NT2/D1 (cell line): ENCODE data around the gene COMT.
A peak's percentile ranks its signal among the peaks of the same experiment; 100 is the strongest.

Source experiments
- DNase-seq: peaks from one replicate; pipeline ENCODE4 v3.0.0-alpha.2; 2011; ENCODE audit warnings: low read depth, low spot score
- H3K27me3 ChIP-seq: 2 replicates; pipeline ENCODE4 v1.6.0; 2011; ENCODE audit warnings: mild to moderate bottlenecking; ENCODE audit not compliant: insufficient read length, insufficient read depth
- H3K36me3 ChIP-seq: 2 replicates; pipeline ENCODE4 v1.6.1; 2011; ENCODE audit warnings: mild to moderate bottlenecking, low read length, mixed read lengths; ENCODE audit not compliant: insufficient read depth, insufficient read length
- H3K4me1 ChIP-seq: 2 replicates; pipeline ENCODE4 v1.5.1; 2011; ENCODE audit not compliant: insufficient read depth, insufficient read length
- H3K4me3 ChIP-seq: 2 replicates; pipeline ENCODE4 v1.5.1; 2011; ENCODE audit warnings: low read depth; ENCODE audit not compliant: insufficient read length
- H3K9ac ChIP-seq: 2 replicates; pipeline ENCODE4 v1.6.0; 2011; ENCODE audit warnings: low read depth; ENCODE audit not compliant: insufficient read length
- H3K9me3 ChIP-seq: 2 replicates; pipeline ENCODE4 v1.5.1; 2011; ENCODE audit warnings: mild to moderate bottlenecking, low read length; ENCODE audit not compliant: insufficient read depth
- SUZ12 ChIP-seq: IDR thresholded peaks from 2 replicates; pipeline ENCODE4 v1.6.1; 2011; ENCODE audit not compliant: insufficient read length, insufficient read depth; ENCODE audit errors: extremely low read depth
- YY1 ChIP-seq: IDR thresholded peaks from 2 replicates; pipeline ENCODE4 v1.6.1; 2011; ENCODE audit not compliant: insufficient read length, insufficient read depth
- ZNF274 ChIP-seq: IDR thresholded peaks from 2 replicates; pipeline ENCODE4 v1.6.1; 2011; ENCODE audit warnings: mild to moderate bottlenecking, low read depth, low read length

Gene COMT

DNA sequence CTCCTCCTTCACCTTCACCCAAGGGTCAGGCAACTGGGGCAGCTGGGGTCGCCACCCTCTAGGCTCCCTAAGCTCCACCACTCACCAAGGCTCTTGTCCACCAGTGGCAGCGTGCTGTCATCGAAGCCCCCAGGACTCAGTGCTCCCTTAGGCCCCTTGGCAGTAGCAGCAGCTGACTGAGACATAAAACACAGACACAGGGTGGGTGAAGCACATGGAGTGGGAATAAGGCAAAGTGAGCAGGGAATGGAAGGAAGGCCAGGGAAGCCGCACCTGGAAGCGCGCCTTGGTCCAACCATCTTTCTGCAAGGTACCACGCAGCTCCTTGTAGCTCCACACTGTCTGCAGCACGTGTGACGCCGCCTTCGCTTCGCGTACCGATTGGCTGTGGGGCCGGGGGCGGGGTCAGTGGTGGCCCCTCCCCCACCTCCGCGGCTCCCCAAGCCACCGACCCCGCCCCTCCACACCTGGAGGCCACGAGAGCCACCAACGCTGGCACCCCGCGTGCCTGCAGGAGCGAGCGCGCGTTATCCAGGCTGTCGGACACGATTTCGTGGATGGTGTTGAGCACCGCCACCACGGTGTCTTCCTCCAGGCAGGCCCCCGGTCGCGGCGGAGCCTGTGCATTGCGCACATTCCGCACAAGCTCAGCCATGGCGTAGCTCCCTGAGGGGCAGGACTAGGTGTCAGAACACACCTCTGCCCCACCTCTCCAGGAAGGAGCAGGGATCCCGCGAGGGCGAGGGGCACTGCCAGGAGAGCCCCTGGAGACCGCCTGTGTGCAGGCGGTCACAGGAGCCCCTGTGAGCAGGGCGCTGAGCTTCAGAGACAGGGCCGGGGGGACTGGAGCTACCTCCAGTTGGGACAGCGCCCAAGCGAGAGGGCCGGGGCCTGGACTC lies 31.3 kb downstream of the COMT start:
- no peak overlapping the region for H3K4me3 ChIP-seq
- TF ChIP-seq ZNF274 (no peak), SUZ12 (no peak), YY1 (no peak)
- H3K9me3 ChIP-seq = no peaks in the 10 kb centered on the region
- no peaks in the 10 kb centered on the region for H3K27me3 ChIP-seq
- no peak for DNase-seq
- H3K4me1 ChIP-seq = peaks cover 15% of the 10 kb centered on the region
- H3K9ac ChIP-seq = no peak overlapping the region
- peaks cover 66% of the 10 kb centered on the region for H3K36me3 ChIP-seq

DNA sequence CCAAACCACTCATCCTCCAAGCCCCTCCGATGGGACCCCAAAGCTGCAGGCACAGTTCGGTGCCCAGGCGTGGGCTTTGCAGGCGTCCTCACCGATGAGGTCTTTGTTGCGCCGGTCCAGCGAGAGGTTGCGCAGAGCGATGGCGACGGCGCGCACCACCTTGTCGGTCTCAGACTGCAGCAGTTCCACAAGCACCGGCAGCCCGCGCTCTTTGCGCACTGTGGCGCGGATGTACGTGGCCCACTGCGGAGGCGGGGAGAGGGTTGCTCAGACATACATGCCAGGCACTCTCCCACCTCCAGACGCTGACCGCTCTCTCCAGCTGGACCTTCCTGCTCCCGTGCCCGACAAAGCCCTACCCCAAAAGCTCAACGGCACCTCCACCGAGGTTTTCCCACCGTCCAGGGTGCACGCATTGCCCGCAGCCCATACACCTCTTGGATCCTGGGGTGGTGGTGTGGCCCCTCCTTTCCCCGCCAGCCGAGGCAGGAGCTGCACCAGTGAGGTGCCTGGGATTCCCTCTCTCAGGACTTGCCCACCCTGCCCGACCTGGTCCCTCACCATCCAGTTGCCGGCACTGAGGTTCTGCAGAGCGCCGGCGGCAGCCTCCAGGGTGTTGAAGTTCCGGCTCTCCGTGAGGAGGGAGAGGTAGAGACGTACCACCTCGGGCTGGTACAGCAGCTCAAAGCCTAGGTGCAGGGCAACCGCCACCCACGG lies 32.1 kb downstream of the COMT start:
- Histone ChIP-seq H3K9me3 (no peaks in the 10 kb centered on the region), H3K36me3 (peaks cover 64% of the 10 kb centered on the region), H3K9ac (no peak overlapping the region), H3K4me1 (peaks cover 15% of the 10 kb centered on the region), H3K4me3 (no peak overlapping the region), H3K27me3 (no peaks in the 10 kb centered on the region)
- DNase-seq = no peak
- TF ChIP-seq SUZ12 (no peak), ZNF274 (no peak), YY1 (no peak)

DNA sequence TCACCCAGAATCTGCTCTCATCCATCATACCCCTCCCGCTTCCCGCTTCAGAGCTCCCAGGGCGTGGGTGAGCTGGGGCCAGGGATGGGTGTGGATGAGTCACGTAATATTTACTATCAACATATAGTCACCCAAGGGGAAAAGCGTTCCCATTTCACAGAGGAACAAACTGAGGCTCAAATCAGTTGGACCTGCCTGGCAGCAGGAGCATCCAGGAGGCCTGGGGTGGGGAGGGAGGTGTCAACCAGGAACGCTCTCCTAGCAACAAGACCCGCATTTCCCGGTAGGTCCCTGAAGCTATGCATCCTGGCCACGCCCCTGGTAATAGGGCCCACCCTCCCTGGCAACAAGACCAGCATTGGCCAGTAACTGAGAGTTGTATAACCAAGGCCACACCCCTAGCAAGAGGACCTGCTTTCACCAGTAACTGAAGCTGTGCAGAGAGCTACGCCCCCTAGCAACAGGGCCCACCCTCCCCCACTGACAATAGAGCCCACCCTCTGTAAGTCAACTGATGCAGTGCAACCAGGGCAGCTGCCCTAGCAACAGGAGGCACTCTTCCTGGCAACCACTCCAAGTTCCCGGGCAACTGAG lies 32.8 kb downstream of the COMT start:
- H3K4me3 ChIP-seq = no peak overlapping the region
- peaks cover 65% of the 10 kb centered on the region for H3K36me3 ChIP-seq
- DNase-seq = peak; percentile 73
- no peaks in the 10 kb centered on the region for H3K9me3 ChIP-seq
- TF ChIP-seq ZNF274 (no peak), SUZ12 (no peak), YY1 (no peak)
- H3K27me3 ChIP-seq = no peaks in the 10 kb centered on the region
- no peak overlapping the region for H3K9ac ChIP-seq
- peaks cover 13% of the 10 kb centered on the region for H3K4me1 ChIP-seq

DNA sequence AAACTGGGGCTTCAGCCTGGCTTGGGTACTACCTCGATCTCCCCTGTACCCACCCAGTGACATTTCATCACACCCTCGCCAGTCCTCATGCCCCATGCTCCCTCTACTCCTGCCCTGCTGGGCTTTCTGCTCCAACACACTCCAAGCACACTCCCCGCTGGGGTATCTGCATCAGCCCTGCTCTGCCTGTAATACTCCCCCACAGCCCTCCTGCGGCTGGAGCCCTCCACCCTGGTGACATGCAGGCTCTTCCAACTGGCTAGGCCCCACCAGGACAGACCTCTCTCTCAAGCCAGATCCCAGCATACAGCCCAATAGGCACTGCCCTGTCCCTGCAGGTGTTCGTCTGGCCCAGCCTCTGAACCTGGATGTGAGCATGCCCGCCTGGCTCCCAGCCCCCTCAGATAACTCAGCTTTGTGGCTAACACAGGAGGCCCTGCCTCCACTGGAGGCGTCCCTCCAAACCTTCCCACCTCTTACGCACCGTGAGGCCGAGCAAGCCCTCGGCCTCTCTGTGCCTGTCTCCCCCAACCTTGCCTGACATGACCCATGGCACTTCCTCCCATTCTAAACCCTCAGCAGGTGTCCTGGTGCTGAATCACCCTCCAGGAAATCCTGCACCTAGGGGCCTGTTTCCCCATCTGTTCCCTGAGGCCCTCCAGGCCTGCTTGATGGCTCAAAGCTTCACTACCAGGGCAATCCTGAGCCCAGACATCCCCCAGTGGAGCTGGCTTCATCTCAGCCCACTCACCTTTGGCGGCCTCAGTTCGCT lies 33.5 kb downstream of the COMT start:
- peaks cover 65% of the 10 kb centered on the region for H3K36me3 ChIP-seq
- H3K9ac ChIP-seq = peak overlapping the region; percentile 3
- no peak overlapping the region for H3K4me3 ChIP-seq
- H3K4me1 ChIP-seq = peaks cover 13% of the 10 kb centered on the region
- DNase-seq = no peak
- H3K27me3 ChIP-seq = no peaks in the 10 kb centered on the region
- H3K9me3 ChIP-seq = no peaks in the 10 kb centered on the region
- no peak for TF ChIP-seq YY1
- no peak for TF ChIP-seq SUZ12
- no peak for TF ChIP-seq ZNF274

DNA sequence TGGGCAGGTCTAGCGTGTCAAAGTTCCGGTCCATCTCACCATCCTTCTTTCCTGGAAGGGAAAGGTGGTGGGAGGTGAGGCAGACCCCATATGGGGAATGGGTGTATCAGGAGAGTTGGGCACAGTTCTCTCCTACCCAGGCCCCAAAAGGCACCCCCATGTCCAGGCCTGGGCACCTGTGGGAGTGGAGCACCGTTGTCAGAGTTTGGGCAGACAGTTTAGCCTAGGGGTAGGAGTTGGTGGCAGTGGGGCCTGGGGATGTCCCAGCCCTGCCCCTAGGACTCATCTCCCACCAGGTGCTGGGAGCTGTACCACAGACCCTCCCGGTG lies 34.1 kb downstream of the COMT start:
- peaks cover 13% of the 10 kb centered on the region for H3K4me1 ChIP-seq
- no peak overlapping the region for H3K4me3 ChIP-seq
- TF ChIP-seq SUZ12 = no peak
- no peak for TF ChIP-seq YY1
- no peak for TF ChIP-seq ZNF274
- H3K9ac ChIP-seq = peak overlapping the region; percentile 3
- no peaks in the 10 kb centered on the region for H3K27me3 ChIP-seq
- no peak for DNase-seq
- H3K36me3 ChIP-seq = peaks cover 67% of the 10 kb centered on the region
- no peaks in the 10 kb centered on the region for H3K9me3 ChIP-seq

DNA sequence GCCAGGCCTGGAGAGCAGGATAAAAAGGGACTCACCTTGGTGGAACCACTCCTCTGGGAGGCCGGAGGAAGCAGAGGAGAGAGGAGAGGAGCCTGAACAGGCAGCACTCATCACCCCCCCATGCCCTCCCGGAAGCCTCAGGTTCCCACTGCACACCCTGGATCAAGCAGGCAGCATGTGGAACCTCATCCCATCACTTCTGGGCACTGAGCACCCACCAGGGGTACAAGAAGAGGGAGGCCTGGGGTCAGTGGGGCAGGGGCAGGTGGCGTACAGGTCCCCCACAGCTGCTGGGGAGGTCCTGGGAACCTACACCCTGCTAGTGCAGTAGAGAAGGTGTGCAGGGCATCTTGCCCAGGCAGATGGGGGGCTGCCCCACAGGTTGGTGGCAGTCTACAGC lies 35.1 kb downstream of the COMT start:
- no peak for DNase-seq
- H3K4me3 ChIP-seq = no peak overlapping the region

More for the DNA sequence above, 35.1 kb downstream of the COMT start:
- no peaks in the 10 kb centered on the region for H3K27me3 ChIP-seq
- H3K9ac ChIP-seq = no peak overlapping the region
- no peak for TF ChIP-seq SUZ12
- no peak for TF ChIP-seq ZNF274
- TF ChIP-seq YY1 = no peak
- no peaks in the 10 kb centered on the region for H3K9me3 ChIP-seq
- peaks cover 65% of the 10 kb centered on the region for H3K36me3 ChIP-seq
- peaks cover 11% of the 10 kb centered on the region for H3K4me1 ChIP-seq
